IPS-NIHi11 (cell line): ENCODE data around the gene C5.
A peak's percentile ranks its signal among the peaks of the same experiment; 100 is the strongest.
"Not testable (repeated sequence)": the region's sequence is repeated elsewhere in the genome, so short reads cannot be mapped to it uniquely, and the experiment has no call there.

Experiments used
- DNase-seq: peaks from one replicate; pipeline ENCODE4 v3.0.0; 2012; ENCODE audit warnings: mixed read lengths, low spot score

C5 gene

GRCh38 chr9:120979797-120980196 lies 70.3 kb downstream of the C5 start:
- no peak for DNase-seq

- DNase-seq, result no peak
Measured at GRCh38 chr9:120978987-120979386, 71.1 kb downstream of the C5 start.

- DNase-seq, result no peak
Measured at GRCh38 chr9:120977321-120977720, 72.8 kb downstream of the C5 start.

GRCh38 chr9:120974921-120975320 lies 75.2 kb downstream of the C5 start:
- DNase-seq, result no peak

- DNase-seq, result no peak
Measured at GRCh38 chr9:120974181-120974580, 75.9 kb downstream of the C5 start.

DNA sequence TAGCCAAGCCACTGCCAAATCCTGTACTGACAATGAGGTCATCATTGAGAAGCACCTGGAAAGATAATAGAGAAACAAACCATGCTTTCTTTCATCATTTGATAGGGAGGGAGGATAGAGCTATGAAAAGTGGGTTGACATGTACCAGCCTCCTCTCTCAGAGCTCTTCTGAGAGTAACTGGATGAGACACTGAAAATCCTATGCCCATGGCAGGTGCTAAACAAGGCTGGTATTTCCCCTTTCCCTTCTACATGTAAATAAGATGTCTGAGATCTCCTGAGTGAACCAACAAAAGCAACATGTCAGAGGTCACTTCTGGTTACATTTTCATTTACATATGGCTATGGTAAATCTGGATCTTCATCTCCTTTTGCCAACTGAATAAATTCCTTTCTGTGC lies 78.1 kb downstream of the C5 start:
- no peak for DNase-seq

GRCh38 chr9:120971471-120971870 lies 78.6 kb downstream of the C5 start:
- not testable (repeated sequence) for DNase-seq

GRCh38 chr9:120970244-120970643 lies 79.8 kb downstream of the C5 start:
- no peak for DNase-seq

- no peak for DNase-seq
Measured at GRCh38 chr9:120966013-120966369, 84.1 kb downstream of the C5 start.

GRCh38 chr9:120965344-120966012 lies 84.6 kb downstream of the C5 start:
- DNase-seq, result peak; percentile 59

DNA sequence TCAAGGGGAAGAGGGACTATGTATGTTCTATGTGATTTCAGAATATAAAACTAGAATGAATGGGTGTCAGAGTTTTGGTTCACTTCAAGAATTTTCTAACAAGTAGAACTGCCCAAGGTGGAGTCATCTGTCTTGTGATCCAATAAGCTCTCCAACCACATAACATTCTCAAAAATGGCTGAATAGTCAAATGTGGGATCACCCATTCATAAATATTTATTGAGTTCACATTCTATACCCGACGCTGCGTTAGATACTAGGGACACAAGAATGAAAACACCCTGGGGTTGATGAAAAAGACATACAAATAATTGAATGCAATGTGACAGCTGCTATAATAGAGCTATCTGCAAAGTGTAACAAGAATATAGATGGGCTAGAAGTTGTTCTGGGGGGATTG lies 88.1 kb downstream of the C5 start:
- no peak for DNase-seq

DNA sequence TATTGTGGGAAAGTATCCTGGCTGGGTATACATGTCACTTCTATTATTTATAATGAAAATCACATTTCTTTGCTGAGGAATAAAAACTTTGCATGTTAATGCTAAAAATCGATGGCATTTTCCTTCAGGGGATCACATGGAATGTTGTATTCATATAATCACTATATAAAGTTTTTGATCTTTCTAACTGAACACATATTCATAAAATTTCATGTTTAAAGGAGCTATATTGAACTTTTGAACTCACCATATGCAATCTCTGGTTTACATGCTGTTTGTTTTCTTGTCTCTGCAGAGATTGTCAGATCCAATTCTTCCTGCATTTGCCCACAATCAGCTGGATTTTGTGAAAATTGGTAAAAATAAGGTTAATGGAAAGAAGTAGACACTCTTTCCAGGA lies 90.1 kb downstream of the C5 start:
- no peak for DNase-seq

DNA sequence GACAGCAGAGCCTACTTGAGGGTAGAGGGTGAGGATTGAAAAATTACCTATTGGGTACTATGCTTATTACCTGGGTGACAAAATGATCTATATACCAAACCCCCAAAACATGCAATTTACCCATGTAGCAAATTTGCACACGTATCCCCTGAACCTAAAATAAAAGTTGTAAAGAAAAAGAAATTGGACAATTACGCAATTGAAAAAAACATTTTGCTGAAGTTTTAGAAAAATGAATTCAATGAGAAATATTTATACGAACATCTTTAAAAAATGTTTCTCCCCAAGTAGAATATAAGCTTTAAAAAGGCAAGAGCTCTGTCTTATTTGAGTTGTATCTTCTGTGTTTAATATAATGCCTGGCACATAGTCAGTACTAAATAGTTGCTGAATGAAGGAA lies 93.2 kb downstream of the C5 start:
- DNase-seq, result no peak

GRCh38 chr9:120951960-120952618 lies 98.0 kb downstream of the C5 start:
- DNase-seq, result no peak

DNA sequence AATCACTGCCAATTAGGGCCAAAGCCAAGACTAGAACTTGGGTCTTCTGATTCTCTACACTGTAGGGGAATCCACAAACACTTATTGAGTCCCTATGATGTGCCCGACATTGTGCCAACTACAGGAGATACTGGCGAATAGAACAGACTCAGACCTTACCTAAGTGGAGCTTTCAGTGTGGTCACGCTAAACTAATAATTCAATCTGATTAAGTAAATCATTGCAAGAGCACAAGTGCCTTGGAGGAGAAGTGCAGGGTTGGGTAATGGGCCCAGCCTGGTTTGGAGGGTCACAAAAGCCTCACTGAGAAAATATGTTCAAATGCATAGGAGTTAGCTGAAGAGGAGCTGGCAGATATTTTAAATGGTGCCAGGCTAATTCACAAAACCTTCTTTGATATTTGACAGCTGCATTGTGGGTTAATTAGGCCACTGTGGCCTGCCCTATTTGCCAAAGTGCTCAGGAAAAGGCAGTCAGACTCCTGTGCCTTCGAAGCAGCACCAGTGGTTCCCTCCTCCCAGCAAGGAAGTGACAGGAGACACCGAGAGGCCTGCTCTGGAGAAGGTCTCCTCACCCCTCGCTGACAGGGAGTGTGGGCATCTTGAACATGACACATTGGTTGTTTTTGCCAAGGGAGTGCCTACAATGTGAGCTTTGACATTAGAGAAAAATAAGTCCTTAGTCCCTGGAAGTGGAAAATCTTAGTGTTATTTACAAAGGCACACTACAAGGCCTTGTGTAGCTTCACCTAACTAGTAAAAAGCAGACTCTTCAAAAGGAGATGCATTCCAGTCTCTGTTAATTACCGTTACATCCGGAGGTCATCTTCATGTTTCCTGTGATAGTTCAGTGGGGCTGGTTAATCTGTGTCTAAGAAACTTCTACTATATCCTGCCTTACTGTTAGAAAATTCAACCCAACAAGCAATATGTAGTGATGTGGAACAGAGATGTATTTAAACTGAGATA lies 99.4 kb downstream of the C5 start:
- no peak for DNase-seq

DNA sequence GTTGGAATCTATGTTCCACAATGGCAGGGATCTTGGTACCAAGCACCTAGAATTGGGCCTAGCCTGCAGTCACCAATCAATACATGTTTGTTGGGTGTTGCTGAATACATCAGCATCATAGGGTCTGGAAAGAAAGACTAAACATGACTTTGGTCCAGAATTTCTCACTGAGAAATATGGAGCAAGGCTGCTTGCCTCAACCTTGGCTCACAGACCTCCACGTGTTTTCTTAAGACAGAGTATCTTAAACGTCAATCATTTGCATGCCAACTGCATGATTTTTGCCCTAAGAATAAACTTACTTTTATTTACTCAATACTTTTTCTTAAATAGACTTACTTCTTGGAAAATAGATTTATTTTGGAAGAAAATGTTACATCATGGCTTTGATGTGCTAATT lies 100.8 kb downstream of the C5 start:
- no peak for DNase-seq

DNA sequence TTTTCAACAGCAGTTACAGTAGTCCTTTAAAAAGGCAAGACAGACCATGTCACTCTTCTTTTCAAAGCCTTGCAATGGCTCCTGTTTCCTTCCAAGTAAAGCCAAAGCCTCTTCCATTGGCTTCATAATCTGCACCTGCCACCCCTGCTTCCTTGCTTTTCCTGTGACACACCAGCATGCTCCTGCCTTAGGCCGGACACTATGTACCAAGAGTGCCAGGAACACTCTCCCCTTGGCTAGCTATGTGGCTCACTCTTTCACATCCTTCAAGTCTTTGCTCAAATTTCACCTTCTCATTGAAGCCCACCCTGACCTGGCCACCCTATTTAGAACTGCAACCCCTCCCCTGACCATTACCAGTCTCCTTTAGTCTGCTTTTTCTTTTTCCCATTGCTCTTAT lies 101.3 kb downstream of the C5 start:
- DNase-seq, result no peak

DNA sequence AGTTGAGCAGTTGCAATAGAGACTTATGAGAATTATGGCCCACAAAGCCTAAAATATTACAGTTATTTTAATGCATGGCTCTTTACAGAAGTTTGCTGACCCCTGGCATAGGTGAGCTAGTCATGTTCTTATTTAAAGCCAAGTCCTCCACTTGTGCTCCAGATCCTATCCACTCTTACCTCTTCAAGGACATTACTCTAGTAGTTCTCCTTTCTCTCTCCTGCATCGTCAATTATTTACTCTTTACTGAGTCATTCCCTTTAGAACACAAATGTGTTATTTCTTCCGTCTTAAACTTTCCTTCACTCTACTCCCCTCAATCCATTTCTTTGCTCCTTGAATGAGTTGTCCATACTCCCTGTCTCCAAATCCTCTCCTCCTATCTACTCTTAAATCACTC lies 102.9 kb downstream of the C5 start:
- no peak for DNase-seq

GRCh38 chr9:120946259-120946658 lies 103.8 kb downstream of the C5 start:
- DNase-seq, result no peak

- DNase-seq, result no peak
Measured at GRCh38 chr9:120944948-120945347, 105.1 kb downstream of the C5 start.

DNA sequence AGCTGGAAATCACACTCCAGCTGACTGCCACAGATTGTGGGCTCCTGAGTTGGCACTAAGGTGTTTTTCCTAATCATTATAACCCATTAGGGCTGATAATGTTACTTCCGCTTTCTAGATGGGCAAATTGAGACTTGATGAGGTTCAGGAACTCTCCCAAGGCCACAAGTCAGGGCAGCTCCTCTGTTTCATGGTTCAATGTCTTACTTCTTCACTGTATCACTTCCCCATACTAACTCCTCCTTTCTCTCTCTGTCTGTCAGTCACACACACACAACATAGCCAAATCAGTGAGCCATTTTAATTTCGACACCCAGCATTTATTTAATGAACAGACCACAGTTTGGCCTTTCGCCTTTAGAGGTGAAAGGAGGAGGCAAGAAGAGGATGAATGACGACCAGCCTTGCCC lies 105.6 kb downstream of the C5 start:
- no peak for DNase-seq

DNA sequence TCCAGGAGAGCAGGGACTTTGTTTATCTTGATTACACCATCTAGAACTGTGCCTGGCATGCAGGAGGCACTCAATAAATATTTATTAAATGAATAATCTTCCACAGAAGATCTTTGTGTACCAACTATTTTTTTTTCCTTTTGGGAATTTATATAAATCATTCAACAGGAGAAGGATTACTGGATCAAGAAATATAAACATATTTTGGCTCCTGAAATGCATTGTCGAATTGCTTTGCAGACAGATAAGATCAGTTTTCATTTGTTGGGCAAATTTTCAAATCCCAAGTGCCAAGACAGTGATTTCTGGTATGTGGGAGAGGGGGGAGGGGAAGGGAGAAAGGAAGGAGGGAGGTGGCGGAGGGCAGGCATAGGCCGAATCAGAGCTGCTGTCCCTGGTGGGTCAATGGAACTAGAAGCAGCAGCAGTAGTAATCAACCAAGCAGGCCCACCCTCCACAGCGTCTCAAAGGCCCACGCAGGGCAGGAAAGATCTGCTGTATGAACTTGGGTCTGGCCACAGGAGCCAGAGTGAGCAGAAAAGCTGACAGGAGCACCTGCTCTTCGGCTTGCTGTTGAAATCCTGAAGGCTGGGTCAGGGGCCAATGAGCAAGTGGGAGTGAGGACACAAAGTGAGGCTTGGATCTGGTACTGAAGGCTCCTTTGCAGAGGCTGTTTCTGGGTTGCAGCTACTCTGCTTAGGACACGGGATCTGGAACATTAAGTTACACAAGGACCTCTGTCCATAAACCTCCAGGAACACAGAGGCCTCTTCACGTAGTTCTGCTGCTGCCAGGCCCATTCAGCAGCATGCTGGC lies 107.7 kb downstream of the C5 start:
- DNase-seq, result peak; percentile 50
